ENCODE results near the gene DAB2.
A peak's percentile ranks its signal among the peaks of the same experiment; 100 is the strongest.

DAB2 gene

GRCh38 chr5:39424736-39425637, at the start of gene DAB2:
TSS of gene DAB2 (minus strand) at chr5:39424980. CDS start at chr5:39394320, 30,660 bp downstream.
- peak; percentile 50 for DNase-seq

GRCh38 chr5:39473156-39473775, 48.5 kb upstream of the DAB2 start:
- DNase-seq, result no peak

- no peak for DNase-seq
Observed at GRCh38 chr5:39471836-39472508, 47.2 kb upstream of the DAB2 start.

- DNase-seq, result no peak
Observed at GRCh38 chr5:39470811-39471210, 46.0 kb upstream of the DAB2 start.

GRCh38 chr5:39469777-39470415, 45.1 kb upstream of the DAB2 start:
- no peak for DNase-seq

GRCh38 chr5:39469176-39469575, 44.4 kb upstream of the DAB2 start:
- no peak for DNase-seq

- DNase-seq, result no peak
Observed at GRCh38 chr5:39466846-39467245, 42.1 kb upstream of the DAB2 start.

- DNase-seq, result no peak
Observed at GRCh38 chr5:39465843-39466242, 41.1 kb upstream of the DAB2 start.

- no peak for DNase-seq
Observed at GRCh38 chr5:39465097-39465496, 40.3 kb upstream of the DAB2 start.

- no peak for DNase-seq
Observed at GRCh38 chr5:39464088-39464487, 39.3 kb upstream of the DAB2 start.

- DNase-seq, result no peak
Observed at GRCh38 chr5:39462211-39462610, 37.4 kb upstream of the DAB2 start.

- no peak for DNase-seq
Observed at GRCh38 chr5:39461007-39461682, 36.4 kb upstream of the DAB2 start.

GRCh38 chr5:39459907-39460306, 35.1 kb upstream of the DAB2 start:
- DNase-seq, result no peak

- DNase-seq, result no peak
Observed at GRCh38 chr5:39459071-39459470, 34.3 kb upstream of the DAB2 start.

- no peak for DNase-seq
Observed at GRCh38 chr5:39455645-39456044, 30.9 kb upstream of the DAB2 start.

- no peak for DNase-seq
Observed at GRCh38 chr5:39453606-39454005, 28.8 kb upstream of the DAB2 start.

GRCh38 chr5:39452846-39453245, 28.1 kb upstream of the DAB2 start:
- DNase-seq, result no peak

- no peak for DNase-seq
Observed at GRCh38 chr5:39451276-39451941, 26.6 kb upstream of the DAB2 start.

GRCh38 chr5:39450487-39450886, 25.7 kb upstream of the DAB2 start:
- DNase-seq, result no peak

- DNase-seq, result no peak
Observed at GRCh38 chr5:39449591-39449990, 24.8 kb upstream of the DAB2 start.

GRCh38 chr5:39448506-39449128, 23.8 kb upstream of the DAB2 start:
- no peak for DNase-seq

- no peak for DNase-seq
Observed at GRCh38 chr5:39447968-39448367, 23.2 kb upstream of the DAB2 start.

Data from activated CD4-positive, alpha-beta T cell treated with anti-CD3 and anti-CD28 coated beads for 48 hours (primary cell).